ENCODE data around the gene FRYL.

The FRYL gene

GRCh38 chr4:48798117-48798516 lies 18.0 kb upstream of the FRYL start:
- Histone ChIP-seq H3K4me3 (ENCODE audit: low read length) (no peak overlapping the region), H3K9ac (ENCODE audit: low read length) (no peak overlapping the region), H3K27me3 (ENCODE audit: control insufficient read depth, insufficient read depth, low read length) (no peaks in the 10 kb centered on the region)

GRCh38 chr4:48796927-48797679 lies 17.0 kb upstream of the FRYL start:
- no peak overlapping the region for H3K4me3 ChIP-seq (ENCODE audit: low read length)
- no peaks in the 10 kb centered on the region for H3K36me3 ChIP-seq (ENCODE audit: control insufficient read depth, insufficient read depth, low read length)
- H3K9ac ChIP-seq (ENCODE audit: low read length), result no peak overlapping the region
- no peaks in the 10 kb centered on the region for H3K27me3 ChIP-seq (ENCODE audit: control insufficient read depth, insufficient read depth, low read length)
- no peak overlapping the region for H3K27ac ChIP-seq (ENCODE audit: low read depth, low read length)
- H3K4me1 ChIP-seq (ENCODE audit: control insufficient read depth, insufficient read depth, low read length), result no peaks in the 10 kb centered on the region

More at GRCh38 chr4:48798117-48798516, 18.0 kb upstream of the FRYL start:
- Histone ChIP-seq H3K4me1 (ENCODE audit: control insufficient read depth, insufficient read depth, low read length) (no peaks in the 10 kb centered on the region), H3K36me3 (ENCODE audit: control insufficient read depth, insufficient read depth, low read length) (no peaks in the 10 kb centered on the region), H3K27ac (ENCODE audit: low read depth, low read length) (no peak overlapping the region)

- Histone ChIP-seq H3K27me3 (ENCODE audit: control insufficient read depth, insufficient read depth, low read length) (no peaks in the 10 kb centered on the region), H3K27ac (ENCODE audit: low read depth, low read length) (no peak overlapping the region), H3K4me3 (ENCODE audit: low read length) (no peak overlapping the region), H3K9ac (ENCODE audit: low read length) (no peak overlapping the region), H3K36me3 (ENCODE audit: control insufficient read depth, insufficient read depth, low read length) (no peaks in the 10 kb centered on the region), H3K4me1 (ENCODE audit: control insufficient read depth, insufficient read depth, low read length) (no peaks in the 10 kb centered on the region)
Observed at GRCh38 chr4:48796191-48796926, 16.3 kb upstream of the FRYL start.

- no peak overlapping the region for H3K27ac ChIP-seq (ENCODE audit: low read depth, low read length)
- no peak overlapping the region for H3K9ac ChIP-seq (ENCODE audit: low read length)
- no peaks in the 10 kb centered on the region for H3K27me3 ChIP-seq (ENCODE audit: control insufficient read depth, insufficient read depth, low read length)
- no peaks in the 10 kb centered on the region for H3K4me1 ChIP-seq (ENCODE audit: control insufficient read depth, insufficient read depth, low read length)
- H3K4me3 ChIP-seq (ENCODE audit: low read length), result no peak overlapping the region
- no peaks in the 10 kb centered on the region for H3K36me3 ChIP-seq (ENCODE audit: control insufficient read depth, insufficient read depth, low read length)
Observed at GRCh38 chr4:48795108-48795507, 15.0 kb upstream of the FRYL start.

GRCh38 chr4:48792348-48793006 lies 12.4 kb upstream of the FRYL start:
- H3K36me3 ChIP-seq (ENCODE audit: control insufficient read depth, insufficient read depth, low read length), result no peaks in the 10 kb centered on the region
- no peaks in the 10 kb centered on the region for H3K4me1 ChIP-seq (ENCODE audit: control insufficient read depth, insufficient read depth, low read length)
- H3K4me3 ChIP-seq (ENCODE audit: low read length), result no peak overlapping the region
- H3K27ac ChIP-seq (ENCODE audit: low read depth, low read length), result peak overlapping the region; percentile 21
- no peak overlapping the region for H3K9ac ChIP-seq (ENCODE audit: low read length)
- no peaks in the 10 kb centered on the region for H3K27me3 ChIP-seq (ENCODE audit: control insufficient read depth, insufficient read depth, low read length)

GRCh38 chr4:48791313-48791712 lies 11.2 kb upstream of the FRYL start:
- no peaks in the 10 kb centered on the region for H3K36me3 ChIP-seq (ENCODE audit: control insufficient read depth, insufficient read depth, low read length)
- no peaks in the 10 kb centered on the region for H3K27me3 ChIP-seq (ENCODE audit: control insufficient read depth, insufficient read depth, low read length)
- no peak overlapping the region for H3K27ac ChIP-seq (ENCODE audit: low read depth, low read length)
- no peak overlapping the region for H3K9ac ChIP-seq (ENCODE audit: low read length)
- H3K4me3 ChIP-seq (ENCODE audit: low read length), result no peak overlapping the region
- H3K4me1 ChIP-seq (ENCODE audit: control insufficient read depth, insufficient read depth, low read length), result no peaks in the 10 kb centered on the region

- Histone ChIP-seq H3K4me1 (ENCODE audit: control insufficient read depth, insufficient read depth, low read length) (no peaks in the 10 kb centered on the region), H3K4me3 (ENCODE audit: low read length) (no peak overlapping the region), H3K27me3 (ENCODE audit: control insufficient read depth, insufficient read depth, low read length) (no peaks in the 10 kb centered on the region), H3K36me3 (ENCODE audit: control insufficient read depth, insufficient read depth, low read length) (no peaks in the 10 kb centered on the region), H3K27ac (ENCODE audit: low read depth, low read length) (no peak overlapping the region), H3K9ac (ENCODE audit: low read length) (no peak overlapping the region)
Observed at GRCh38 chr4:48790561-48790960, 10.5 kb upstream of the FRYL start.

GRCh38 chr4:48787056-48787455 lies 7.0 kb upstream of the FRYL start:
- no peak overlapping the region for H3K4me3 ChIP-seq (ENCODE audit: low read length)
- no peak overlapping the region for H3K9ac ChIP-seq (ENCODE audit: low read length)
- no peaks in the 10 kb centered on the region for H3K4me1 ChIP-seq (ENCODE audit: control insufficient read depth, insufficient read depth, low read length)
- H3K27me3 ChIP-seq (ENCODE audit: control insufficient read depth, insufficient read depth, low read length), result no peaks in the 10 kb centered on the region
- no peak overlapping the region for H3K27ac ChIP-seq (ENCODE audit: low read depth, low read length)
- H3K36me3 ChIP-seq (ENCODE audit: control insufficient read depth, insufficient read depth, low read length), result no peaks in the 10 kb centered on the region

- Histone ChIP-seq H3K9ac (ENCODE audit: low read length) (no peak overlapping the region), H3K4me1 (ENCODE audit: control insufficient read depth, insufficient read depth, low read length) (no peaks in the 10 kb centered on the region), H3K36me3 (ENCODE audit: control insufficient read depth, insufficient read depth, low read length) (no peaks in the 10 kb centered on the region), H3K4me3 (ENCODE audit: low read length) (no peak overlapping the region), H3K27me3 (ENCODE audit: control insufficient read depth, insufficient read depth, low read length) (no peaks in the 10 kb centered on the region), H3K27ac (ENCODE audit: low read depth, low read length) (no peak overlapping the region)
Observed at GRCh38 chr4:48786549-48786948, 6.5 kb upstream of the FRYL start.

GRCh38 chr4:48785302-48785701 lies 5.2 kb upstream of the FRYL start:
- Histone ChIP-seq H3K27me3 (ENCODE audit: control insufficient read depth, insufficient read depth, low read length) (no peaks in the 10 kb centered on the region), H3K4me1 (ENCODE audit: control insufficient read depth, insufficient read depth, low read length) (no peaks in the 10 kb centered on the region), H3K27ac (ENCODE audit: low read depth, low read length) (no peak overlapping the region), H3K9ac (ENCODE audit: low read length) (no peak overlapping the region), H3K36me3 (ENCODE audit: control insufficient read depth, insufficient read depth, low read length) (no peaks in the 10 kb centered on the region), H3K4me3 (ENCODE audit: low read length) (no peak overlapping the region)

GRCh38 chr4:48781968-48782367 lies 1.9 kb upstream of the FRYL start:
- Histone ChIP-seq H3K36me3 (ENCODE audit: control insufficient read depth, insufficient read depth, low read length) (no peaks in the 10 kb centered on the region), H3K27ac (ENCODE audit: low read depth, low read length) (no peak overlapping the region), H3K9ac (ENCODE audit: low read length) (no peak overlapping the region), H3K4me1 (ENCODE audit: control insufficient read depth, insufficient read depth, low read length) (peaks cover 10% of the 10 kb centered on the region), H3K4me3 (ENCODE audit: low read length) (no peak overlapping the region), H3K27me3 (ENCODE audit: control insufficient read depth, insufficient read depth, low read length) (no peaks in the 10 kb centered on the region)

- Histone ChIP-seq H3K36me3 (ENCODE audit: control insufficient read depth, insufficient read depth, low read length) (no peaks in the 10 kb centered on the region), H3K9ac (ENCODE audit: low read length) (peak overlapping the region; percentile 3), H3K4me3 (ENCODE audit: low read length) (peak overlapping the region; percentile 62)
Observed at GRCh38 chr4:48780865-48781214, 761 bp upstream of the FRYL start.

More at GRCh38 chr4:48780865-48781214, 761 bp upstream of the FRYL start:
- peak overlapping the region; percentile 80 for H3K27ac ChIP-seq (ENCODE audit: low read depth, low read length)
- peaks cover 12% of the 10 kb centered on the region for H3K4me1 ChIP-seq (ENCODE audit: control insufficient read depth, insufficient read depth, low read length)
- H3K27me3 ChIP-seq (ENCODE audit: control insufficient read depth, insufficient read depth, low read length), result no peaks in the 10 kb centered on the region
